Measurements from ENCODE around the gene HIPK2. TPM values are rescaled to one million over a fixed set of nuclear protein-coding genes. Genes with fewer than 3 reads are reported as not detected.

Gene HIPK2
- total RNA-seq, 1 donor from 2014 or later, result 75.8 TPM

DNA sequence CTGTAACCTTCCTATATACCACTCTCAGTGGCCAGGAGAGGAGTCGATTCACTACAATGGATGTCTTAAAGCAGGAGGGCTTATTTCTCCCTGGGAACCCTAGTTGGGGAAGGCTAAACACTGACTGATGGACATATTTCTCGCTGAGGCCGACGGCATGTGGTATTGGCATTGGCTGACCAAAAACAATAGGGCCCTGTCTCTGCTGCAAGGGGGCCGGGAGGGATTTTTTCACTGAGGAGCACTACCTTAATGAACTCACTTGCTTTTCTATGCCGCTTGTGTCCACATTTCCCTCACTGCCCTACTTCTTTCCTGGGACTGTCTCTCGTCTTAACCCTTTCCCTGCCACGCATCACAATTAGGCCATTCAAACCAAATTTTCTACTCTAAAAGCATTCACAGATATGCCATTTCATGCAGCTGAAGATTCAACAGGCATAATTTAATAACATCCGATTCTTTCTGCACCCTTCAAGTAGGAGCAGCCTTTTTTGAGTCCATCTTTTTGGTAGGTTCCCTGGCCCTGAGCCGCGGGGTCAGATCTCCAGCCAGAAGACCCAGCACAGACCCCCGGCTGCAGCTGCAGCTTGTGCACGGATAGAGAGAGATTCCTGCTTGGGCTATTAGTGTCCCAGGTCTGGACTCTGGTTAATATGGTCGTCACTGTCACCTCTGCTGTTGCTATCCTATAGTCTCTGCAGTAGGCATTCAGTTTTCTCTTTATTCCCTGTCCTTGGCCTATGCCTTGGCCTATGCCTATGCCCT is 118.7 kb downstream of the HIPK2 start:
- Mint-ChIP-seq H3K4me1 (peaks cover 26% of the 10 kb centered on the region), H3K27ac (peak overlapping the region; percentile 7), H3K4me3 (no peak overlapping the region), H3K9me3 (no peaks in the 10 kb centered on the region), H3K27me3 (ENCODE audit: low read depth) (no peaks in the 10 kb centered on the region), H3K36me3 (no peaks in the 10 kb centered on the region)
- TF ChIP-seq, protein P1, sequence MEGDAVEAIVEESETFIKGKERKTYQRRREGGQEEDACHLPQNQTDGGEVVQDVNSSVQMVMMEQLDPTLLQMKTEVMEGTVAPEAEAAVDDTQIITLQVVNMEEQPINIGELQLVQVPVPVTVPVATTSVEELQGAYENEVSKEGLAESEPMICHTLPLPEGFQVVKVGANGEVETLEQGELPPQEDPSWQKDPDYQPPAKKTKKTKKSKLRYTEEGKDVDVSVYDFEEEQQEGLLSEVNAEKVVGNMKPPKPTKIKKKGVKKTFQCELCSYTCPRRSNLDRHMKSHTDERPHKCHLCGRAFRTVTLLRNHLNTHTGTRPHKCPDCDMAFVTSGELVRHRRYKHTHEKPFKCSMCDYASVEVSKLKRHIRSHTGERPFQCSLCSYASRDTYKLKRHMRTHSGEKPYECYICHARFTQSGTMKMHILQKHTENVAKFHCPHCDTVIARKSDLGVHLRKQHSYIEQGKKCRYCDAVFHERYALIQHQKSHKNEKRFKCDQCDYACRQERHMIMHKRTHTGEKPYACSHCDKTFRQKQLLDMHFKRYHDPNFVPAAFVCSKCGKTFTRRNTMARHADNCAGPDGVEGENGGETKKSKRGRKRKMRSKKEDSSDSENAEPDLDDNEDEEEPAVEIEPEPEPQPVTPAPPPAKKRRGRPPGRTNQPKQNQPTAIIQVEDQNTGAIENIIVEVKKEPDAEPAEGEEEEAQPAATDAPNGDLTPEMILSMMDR (IDR thresholded peaks at IDR 0.05; ENCODE audit: unreplicated experiment), result no peak
- DNase-seq (ENCODE audit: low spot score in 2 of 2, unreplicated experiment in 2 of 2), result no peak

DNA sequence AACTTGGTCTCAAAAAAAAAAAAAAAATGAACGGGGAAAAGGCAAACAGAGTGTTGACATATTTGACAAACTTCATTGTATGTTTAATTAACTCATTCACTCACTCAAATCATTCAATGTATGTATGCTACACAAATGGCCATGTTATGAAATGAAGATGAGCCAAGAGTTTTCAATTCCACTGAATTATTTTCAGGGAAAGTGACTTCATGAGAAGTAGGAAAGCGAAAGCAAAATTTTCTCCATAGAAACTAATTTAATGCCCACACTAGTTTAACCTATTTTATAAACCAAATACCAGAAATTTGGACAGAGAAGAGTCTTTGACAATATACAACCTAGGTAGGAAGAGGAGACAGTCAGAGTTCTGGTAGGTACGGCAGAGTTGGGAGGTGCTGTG is 119.5 kb downstream of the HIPK2 start:
- Mint-ChIP-seq H3K9me3 (no peaks in the 10 kb centered on the region), H3K27me3 (ENCODE audit: low read depth) (no peaks in the 10 kb centered on the region), H3K36me3 (no peaks in the 10 kb centered on the region), H3K4me3 (no peak overlapping the region), H3K27ac (no peak overlapping the region), H3K4me1 (peaks cover 26% of the 10 kb centered on the region)
- TF ChIP-seq, protein P1 (IDR thresholded peaks at IDR 0.05; ENCODE audit: unreplicated experiment), result no peak
- DNase-seq (ENCODE audit: low spot score in 2 of 2, unreplicated experiment in 2 of 2), result no peak

DNA sequence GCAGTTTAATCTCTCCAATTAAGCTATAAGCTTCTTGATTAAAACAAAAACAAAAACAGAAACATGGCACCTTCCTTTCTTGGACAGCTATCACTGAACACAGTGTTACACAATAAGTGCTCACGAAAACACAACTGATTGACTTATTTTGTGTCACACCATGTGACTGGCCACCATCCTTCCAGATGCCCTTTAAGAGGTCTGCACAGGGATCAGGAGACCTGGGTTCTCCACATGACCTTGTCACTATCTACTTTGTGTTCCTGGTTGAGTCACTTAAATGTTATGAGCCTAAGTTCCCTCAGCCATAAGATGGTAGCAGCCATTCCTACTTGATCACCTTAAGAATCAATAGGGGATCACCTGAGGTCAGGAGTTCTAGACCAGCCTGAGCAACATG is 120.1 kb downstream of the HIPK2 start:
- H3K9me3 Mint-ChIP-seq, result no peaks in the 10 kb centered on the region
- H3K4me1 Mint-ChIP-seq, result peaks cover 23% of the 10 kb centered on the region
- no peak overlapping the region for H3K27ac Mint-ChIP-seq
- DNase-seq (ENCODE audit: low spot score in 2 of 2, unreplicated experiment in 2 of 2), result no peak
- TF ChIP-seq, protein P1 (IDR thresholded peaks at IDR 0.05; ENCODE audit: unreplicated experiment), result no peak
- H3K4me3 Mint-ChIP-seq, result no peak overlapping the region
- H3K27me3 Mint-ChIP-seq (ENCODE audit: low read depth), result no peaks in the 10 kb centered on the region
- no peaks in the 10 kb centered on the region for H3K36me3 Mint-ChIP-seq

DNA sequence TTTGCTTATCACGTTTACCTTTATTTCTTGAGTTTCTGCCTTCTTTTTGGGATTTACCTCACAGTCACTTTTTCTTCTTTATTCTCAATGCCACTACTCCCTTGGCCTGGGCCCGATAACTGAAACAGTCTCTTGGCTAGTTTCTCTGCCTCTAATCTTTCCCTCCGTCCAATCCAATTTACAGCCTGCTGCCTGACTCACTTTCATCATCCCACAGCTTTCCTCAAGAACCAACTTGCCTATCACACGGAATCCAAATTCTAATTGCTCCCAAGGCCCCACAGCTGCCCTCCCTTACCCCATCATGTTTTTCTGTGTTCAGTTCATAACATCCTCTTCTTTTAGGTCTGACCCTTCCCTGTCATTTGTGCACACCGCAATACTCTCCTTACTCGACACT is 121.4 kb downstream of the HIPK2 start:
- Mint-ChIP-seq H3K9me3 (no peaks in the 10 kb centered on the region), H3K36me3 (peaks cover 3% of the 10 kb centered on the region), H3K4me3 (no peak overlapping the region), H3K27me3 (ENCODE audit: low read depth) (no peaks in the 10 kb centered on the region), H3K4me1 (peaks cover 23% of the 10 kb centered on the region), H3K27ac (peak overlapping the region; percentile 7)
- DNase-seq (ENCODE audit: low spot score in 2 of 2, unreplicated experiment in 2 of 2), result no peak
- TF ChIP-seq, protein P1 (IDR thresholded peaks at IDR 0.05; ENCODE audit: unreplicated experiment), result no peak

DNA sequence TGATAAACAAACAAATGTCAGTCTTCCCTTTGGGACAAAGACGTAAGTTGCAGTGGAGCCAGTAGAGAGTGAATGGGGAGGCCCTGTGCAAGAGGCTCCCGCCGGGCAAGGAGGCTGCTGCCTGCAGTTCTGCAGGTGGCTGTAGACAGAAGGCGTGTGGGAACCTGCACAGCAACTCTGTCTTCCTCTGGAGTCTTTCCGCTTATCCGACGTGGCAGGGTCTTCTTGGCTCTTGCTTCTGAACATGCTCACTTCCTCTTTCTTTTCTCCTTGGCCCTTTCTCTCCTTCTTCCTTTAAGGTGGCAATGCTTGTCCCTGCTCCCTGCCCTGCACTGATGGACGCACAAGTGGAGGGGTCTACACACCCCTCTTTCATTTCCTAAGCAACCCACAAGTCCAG is 122.5 kb downstream of the HIPK2 start:
- Mint-ChIP-seq H3K27ac (no peak overlapping the region), H3K36me3 (peaks cover 3% of the 10 kb centered on the region), H3K4me1 (peaks cover 23% of the 10 kb centered on the region), H3K9me3 (no peaks in the 10 kb centered on the region), H3K27me3 (ENCODE audit: low read depth) (no peaks in the 10 kb centered on the region), H3K4me3 (no peak overlapping the region)
- TF ChIP-seq, protein P1 (IDR thresholded peaks at IDR 0.05; ENCODE audit: unreplicated experiment), result no peak
- DNase-seq (ENCODE audit: low spot score in 2 of 2, unreplicated experiment in 2 of 2), result no peak

All from mesothelial cell of epicardium (in vitro differentiated cells).